ENCODE measurements around the gene TANGO2.
A peak's percentile ranks its signal among the peaks of the same experiment; 100 is the strongest.

Gene TANGO2

DNA sequence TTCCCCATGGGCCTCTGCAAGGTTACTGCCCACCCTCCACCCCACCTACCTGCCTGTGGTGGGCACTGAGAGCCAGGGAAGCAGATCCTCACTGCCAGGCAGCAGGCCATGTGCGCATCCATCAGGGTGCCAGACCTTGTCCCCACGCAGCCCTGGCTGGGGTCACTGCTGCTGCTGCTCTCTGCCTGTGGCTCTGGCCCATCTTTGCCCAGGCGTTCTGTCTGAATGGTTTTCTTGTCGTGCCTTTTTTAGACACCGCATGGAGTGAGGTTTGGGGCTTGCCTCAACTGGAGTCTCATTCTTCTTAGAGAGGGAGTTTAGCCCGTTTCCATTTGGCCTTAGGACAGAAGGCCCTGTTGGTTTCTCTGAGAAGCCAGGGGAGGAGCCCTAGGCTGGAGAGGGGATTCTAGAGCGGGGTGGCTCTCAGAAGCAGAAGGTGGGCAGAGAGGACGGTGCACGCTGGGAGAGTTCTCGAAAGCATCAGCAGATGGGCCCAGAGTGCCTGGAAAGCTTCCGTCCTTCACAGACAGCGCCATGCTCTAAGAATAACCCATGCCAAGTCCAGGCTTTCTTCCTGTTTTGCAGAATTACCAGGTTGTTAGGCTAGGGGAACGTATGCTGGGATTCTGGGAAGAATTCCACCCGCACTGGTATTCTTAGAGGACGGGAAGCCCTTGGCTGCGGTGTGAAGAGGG, 8.1 kb downstream of the TANGO2 start:
- Mint-ChIP-seq H3K27ac (no peak overlapping the region), H3K4me1 (peaks cover 35% of the 10 kb centered on the region), H3K36me3 (peaks cover 3% of the 10 kb centered on the region), H3K9me3 (no peaks in the 10 kb centered on the region), H3K27me3 (no peaks in the 10 kb centered on the region), H3K4me3 (no peak overlapping the region)
- ATAC-seq (ENCODE audit: low read depth) (no peak), DNase-seq (ENCODE audit: low spot score in 2 of 2) (no peak)

DNA sequence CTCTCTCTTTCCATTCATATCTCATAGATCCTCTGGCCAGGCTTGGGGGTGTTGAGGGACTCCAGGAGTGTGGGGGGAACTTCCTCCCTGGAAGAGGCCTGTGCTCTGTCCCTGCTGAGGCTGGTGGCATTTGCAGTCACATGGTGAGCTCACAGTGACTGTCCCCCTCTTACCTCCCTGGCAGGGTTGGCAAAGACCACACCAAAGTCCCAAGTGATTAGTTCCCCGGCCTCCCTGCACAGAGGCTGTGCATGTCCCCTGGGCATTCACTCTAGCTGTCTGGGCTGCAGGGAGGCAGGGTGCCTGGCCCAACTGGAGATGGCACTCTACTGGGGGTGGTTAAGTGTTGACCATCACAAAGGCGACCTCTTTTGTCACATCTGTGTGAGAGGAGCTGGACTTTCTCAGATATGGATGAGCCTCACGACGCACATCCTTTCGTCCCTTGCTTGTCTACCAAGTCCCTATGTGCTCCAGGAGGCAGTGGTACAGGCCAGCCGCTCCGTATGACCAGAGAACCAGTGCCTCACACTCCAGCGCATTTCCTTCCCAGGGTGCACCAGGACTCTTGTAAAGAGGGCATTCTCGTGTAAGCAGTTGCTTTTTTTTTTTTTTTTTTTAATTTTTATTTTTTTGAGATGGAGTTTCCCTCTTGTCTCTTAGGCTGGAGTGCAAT, 8.8 kb downstream of the TANGO2 start:
- Mint-ChIP-seq H3K4me1 (peaks cover 38% of the 10 kb centered on the region), H3K27me3 (no peaks in the 10 kb centered on the region), H3K4me3 (no peak overlapping the region), H3K27ac (no peak overlapping the region), H3K9me3 (no peaks in the 10 kb centered on the region), H3K36me3 (peaks cover 6% of the 10 kb centered on the region)
- no peak for ATAC-seq (ENCODE audit: low read depth)
- DNase-seq (ENCODE audit: low spot score in 2 of 2) = no peak

DNA sequence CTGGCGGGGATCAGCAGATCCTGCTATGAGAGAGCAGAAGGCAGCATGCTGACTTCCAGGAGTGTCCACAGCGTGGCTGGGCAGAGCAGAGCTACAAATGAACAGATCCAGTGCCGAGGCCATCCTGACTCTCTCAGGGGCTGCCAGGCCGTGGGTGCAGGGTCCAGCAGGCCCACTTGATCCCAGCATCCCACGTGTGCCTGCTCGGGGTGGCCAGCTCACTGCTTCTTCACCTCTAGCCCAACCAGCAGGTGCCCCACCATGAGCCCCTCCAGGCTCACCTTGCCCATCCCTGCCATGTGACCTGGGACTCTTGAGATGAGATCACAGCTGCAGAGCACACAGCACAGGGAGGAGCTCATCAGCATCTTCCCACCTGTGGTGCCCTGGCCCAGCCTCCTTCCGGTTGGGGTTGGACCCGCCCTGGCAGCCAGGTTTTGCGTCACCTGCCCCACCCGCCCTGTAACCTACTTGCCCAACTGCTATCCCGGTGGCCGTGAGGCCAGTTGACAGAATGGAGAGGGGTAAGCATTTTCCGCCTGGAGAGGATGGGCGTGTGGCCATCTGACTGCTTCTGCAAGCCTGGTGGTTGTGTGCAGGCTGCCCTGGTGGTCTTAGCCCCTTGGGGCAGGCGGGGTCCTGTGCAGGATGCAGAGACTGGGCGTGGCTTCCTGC, 11.0 kb downstream of the TANGO2 start:
- H3K27me3 Mint-ChIP-seq = no peaks in the 10 kb centered on the region
- H3K4me1 Mint-ChIP-seq = peaks cover 45% of the 10 kb centered on the region
- peaks cover 14% of the 10 kb centered on the region for H3K36me3 Mint-ChIP-seq
- DNase-seq (ENCODE audit: low spot score in 2 of 2) (peak in 1 of 2 donors; percentile 38), ATAC-seq (ENCODE audit: low read depth) (peak; percentile 81)
- no peaks in the 10 kb centered on the region for H3K9me3 Mint-ChIP-seq
- peak overlapping the region; percentile 83 for H3K27ac Mint-ChIP-seq
- peak overlapping the region; percentile 60 for H3K4me3 Mint-ChIP-seq

DNA sequence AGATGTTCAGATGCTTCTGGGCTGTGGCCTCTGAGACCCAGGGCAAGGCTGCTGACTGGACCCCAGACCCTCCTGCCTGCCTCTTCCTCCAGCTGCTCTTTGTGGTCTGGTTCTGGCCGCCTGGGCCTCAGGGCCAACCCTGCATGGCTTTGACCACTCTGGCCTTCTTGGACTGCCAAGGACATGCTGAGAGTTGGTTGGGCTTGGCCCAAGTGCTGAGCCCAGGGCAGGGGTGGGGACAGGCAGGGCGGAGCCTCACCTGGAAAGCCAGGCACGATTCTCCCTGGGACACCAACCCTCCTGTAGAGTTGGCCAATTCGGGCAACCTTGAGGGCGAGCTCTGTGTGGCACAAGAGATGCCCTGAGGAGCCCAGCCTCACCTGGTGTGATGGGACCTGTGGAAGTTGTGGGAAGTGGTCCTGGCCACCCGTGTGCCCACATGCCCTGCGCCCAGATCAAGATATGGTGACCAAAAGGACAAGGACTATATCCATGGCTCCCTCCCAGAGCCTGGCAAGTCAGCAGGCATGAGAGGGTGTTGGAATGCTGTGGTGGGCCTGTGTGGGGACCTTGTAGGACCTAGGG, 11.6 kb downstream of the TANGO2 start:
- no peak for DNase-seq (ENCODE audit: low spot score in 2 of 2)
- Mint-ChIP-seq H3K4me1 (peaks cover 50% of the 10 kb centered on the region), H3K4me3 (peak overlapping the region; percentile 60), H3K9me3 (no peaks in the 10 kb centered on the region), H3K27me3 (no peaks in the 10 kb centered on the region), H3K27ac (peak overlapping the region; percentile 83), H3K36me3 (peaks cover 17% of the 10 kb centered on the region)
- ATAC-seq (ENCODE audit: low read depth) = no peak

DNA sequence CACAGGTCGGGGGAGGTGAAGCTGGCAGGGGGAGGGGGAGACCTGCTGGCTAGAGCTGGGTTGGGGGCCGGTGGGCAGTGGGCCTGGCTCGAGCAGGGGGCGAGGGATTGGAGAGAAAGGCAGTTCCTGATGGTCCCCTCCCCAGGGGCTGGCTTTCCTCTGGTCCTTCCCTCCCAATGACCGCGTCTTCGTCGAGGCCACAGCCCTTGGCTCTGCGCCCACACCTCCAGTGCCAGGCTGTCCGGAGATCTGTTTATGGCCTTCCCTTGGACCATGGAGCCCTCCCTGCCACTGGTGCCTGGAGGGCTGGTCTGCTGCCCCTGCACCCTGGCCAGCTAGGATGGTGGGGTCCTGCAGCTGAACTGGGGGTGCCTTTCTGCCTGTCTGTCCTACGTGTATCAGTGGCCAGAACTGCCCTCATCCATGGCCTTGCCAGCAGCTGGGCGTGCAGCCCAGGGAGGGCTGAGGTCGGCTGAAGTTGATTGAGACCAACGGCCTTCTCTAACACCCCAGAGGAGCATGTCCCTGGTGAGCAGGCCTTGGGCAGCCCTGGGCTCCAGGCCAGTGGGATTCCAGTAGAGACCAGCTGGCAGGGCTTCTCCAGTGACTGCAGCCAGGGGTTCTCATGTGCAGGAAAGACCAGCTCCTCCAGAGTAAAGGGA, 12.3 kb downstream of the TANGO2 start:
- no peak for ATAC-seq (ENCODE audit: low read depth)
- peaks cover 17% of the 10 kb centered on the region for H3K36me3 Mint-ChIP-seq
- no peak overlapping the region for H3K27ac Mint-ChIP-seq
- DNase-seq (ENCODE audit: low spot score in 2 of 2) = no peak
- H3K4me1 Mint-ChIP-seq = peaks cover 56% of the 10 kb centered on the region
- H3K4me3 Mint-ChIP-seq = no peak overlapping the region
- no peaks in the 10 kb centered on the region for H3K9me3 Mint-ChIP-seq
- no peaks in the 10 kb centered on the region for H3K27me3 Mint-ChIP-seq

DNA sequence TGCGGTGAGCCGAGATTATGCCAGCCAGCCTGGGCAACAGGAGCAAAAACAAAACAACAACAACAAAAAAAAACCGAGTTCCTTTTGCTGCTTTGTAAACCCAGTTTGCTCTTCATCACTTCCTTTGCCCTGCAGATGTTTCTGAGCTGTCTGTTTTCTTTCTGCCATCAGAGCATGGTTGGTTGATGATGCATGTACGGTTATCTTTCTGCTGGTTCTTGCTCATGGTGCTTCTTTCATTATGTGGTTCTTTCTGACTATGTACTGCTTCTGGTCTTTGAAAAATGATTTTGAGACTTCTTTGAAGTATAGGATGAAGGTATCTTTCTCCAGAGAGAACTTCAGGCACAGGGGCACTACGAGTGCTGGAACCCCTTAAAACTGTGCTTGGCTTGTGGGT, 13.2 kb downstream of the TANGO2 start:
- DNase-seq (ENCODE audit: low spot score in 2 of 2) (no peak), ATAC-seq (ENCODE audit: low read depth) (peak; percentile 44)
- no peak overlapping the region for H3K4me3 Mint-ChIP-seq
- H3K27ac Mint-ChIP-seq = peak overlapping the region; percentile 31
- peaks cover 17% of the 10 kb centered on the region for H3K36me3 Mint-ChIP-seq
- no peaks in the 10 kb centered on the region for H3K9me3 Mint-ChIP-seq
- peaks cover 54% of the 10 kb centered on the region for H3K4me1 Mint-ChIP-seq
- no peaks in the 10 kb centered on the region for H3K27me3 Mint-ChIP-seq

DNA sequence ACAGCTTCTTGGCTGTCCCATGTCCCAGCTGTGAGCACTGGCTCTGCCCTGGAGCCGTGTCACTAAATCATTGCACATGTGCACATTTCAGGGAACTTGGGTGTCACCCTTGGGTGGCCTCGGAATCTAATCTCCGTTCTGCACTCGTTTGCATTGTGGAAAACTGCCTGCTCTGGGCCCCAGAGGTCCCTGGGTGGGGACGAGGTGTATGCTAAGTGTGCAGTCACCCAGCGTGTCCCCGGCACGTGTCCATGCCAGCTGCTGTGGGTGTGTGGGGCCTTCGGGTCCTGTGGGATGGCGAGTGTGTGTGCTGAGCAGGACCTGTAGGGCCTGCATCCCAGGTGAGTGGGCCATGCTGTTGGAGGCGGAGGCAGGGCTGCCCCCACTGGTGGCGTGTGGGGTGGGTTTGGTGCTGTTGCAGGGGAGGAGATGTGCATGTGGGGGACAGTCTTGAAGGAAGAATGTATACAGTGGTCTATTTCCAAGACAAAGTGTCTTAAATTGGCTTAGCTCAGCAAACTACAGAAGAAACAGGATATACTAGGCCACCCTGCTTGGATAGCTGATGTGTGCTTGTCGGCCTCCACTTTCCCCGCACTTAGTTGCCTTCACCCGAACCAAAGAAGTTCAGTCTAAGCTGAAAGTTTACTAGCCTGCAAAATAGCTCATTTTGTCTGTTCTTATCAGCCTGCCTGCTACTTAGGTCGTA, 14.6 kb downstream of the TANGO2 start:
- Mint-ChIP-seq H3K4me3 (peak overlapping the region; percentile 30), H3K27ac (peak overlapping the region; percentile 63), H3K4me1 (peaks cover 48% of the 10 kb centered on the region), H3K27me3 (no peaks in the 10 kb centered on the region), H3K36me3 (peaks cover 22% of the 10 kb centered on the region), H3K9me3 (no peaks in the 10 kb centered on the region)
- DNase-seq (ENCODE audit: low spot score in 2 of 2) (no peak), ATAC-seq (ENCODE audit: low read depth) (no peak)

DNA sequence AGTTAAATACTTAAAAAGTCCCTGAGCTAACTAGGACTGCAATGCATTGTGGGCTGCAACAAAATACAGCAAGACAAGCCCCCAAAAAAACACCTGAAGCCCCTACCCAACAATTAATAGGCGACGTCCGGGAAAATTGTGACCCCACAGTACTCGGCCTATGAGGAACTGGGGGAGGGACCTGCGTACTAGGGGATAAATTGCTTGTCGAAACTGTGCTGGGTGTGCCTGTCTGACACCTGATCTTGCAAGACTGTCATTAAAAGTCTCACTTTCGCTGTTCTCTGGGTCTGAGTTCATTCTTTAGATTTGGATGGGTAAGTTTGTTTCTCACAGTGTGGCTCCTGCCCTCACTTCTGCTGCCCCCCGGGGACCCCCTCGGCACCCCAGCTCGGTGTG, 15.2 kb downstream of the TANGO2 start:
- DNase-seq (ENCODE audit: low spot score in 2 of 2) (no peak), ATAC-seq (ENCODE audit: low read depth) (no peak)
- Mint-ChIP-seq H3K4me1 (peaks cover 48% of the 10 kb centered on the region), H3K4me3 (peak overlapping the region; percentile 61), H3K9me3 (no peaks in the 10 kb centered on the region), H3K36me3 (peaks cover 22% of the 10 kb centered on the region), H3K27ac (peak overlapping the region; percentile 63), H3K27me3 (no peaks in the 10 kb centered on the region)

DNA sequence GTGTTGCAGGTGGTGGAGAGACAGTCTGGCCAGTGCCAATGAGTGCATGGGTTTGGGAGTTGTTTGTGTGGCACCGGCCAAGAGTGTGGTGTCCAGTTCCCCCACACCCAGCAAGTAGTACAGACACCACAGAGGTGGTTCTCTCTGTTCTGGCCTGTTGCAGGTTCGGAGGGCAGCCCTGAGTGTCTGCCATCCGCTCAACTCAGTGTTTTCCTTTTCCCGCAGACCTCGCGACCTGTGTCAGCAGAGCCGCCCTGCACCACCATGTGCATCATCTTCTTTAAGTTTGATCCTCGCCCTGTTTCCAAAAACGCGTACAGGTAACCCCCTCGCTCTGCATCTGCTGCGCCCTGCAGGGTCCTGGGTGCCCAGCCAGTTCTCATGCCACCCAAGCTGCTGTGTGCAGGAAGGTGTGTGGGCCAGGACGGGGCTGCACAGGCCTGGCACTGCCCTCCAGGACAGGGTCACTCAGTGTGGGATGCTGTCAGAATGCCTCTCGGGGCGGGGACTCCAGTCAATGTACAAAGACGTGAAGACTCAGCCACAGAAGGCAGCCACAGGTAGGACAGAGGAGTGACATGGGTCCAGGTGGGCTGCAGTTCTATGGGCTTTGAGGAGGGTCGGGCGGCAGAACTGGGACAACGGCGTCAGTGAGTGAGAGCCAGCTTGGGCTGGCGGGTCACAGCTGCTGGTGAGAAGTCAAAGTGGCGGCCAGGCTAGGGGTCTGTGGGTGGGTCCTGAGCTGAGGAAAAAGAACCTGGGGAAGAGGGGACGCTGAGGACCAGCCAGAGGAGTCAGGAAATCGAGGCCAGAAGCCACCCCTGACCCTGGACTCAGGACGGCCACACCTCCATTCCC, 15.9 kb downstream of the TANGO2 start:
- Mint-ChIP-seq H3K4me3 (peak overlapping the region; percentile 61), H3K9me3 (no peaks in the 10 kb centered on the region), H3K27me3 (no peaks in the 10 kb centered on the region), H3K27ac (peak overlapping the region; percentile 63), H3K36me3 (peaks cover 22% of the 10 kb centered on the region), H3K4me1 (peaks cover 41% of the 10 kb centered on the region)
- ATAC-seq (ENCODE audit: low read depth) = no peak
- DNase-seq (ENCODE audit: low spot score in 2 of 2) = no peak

DNA sequence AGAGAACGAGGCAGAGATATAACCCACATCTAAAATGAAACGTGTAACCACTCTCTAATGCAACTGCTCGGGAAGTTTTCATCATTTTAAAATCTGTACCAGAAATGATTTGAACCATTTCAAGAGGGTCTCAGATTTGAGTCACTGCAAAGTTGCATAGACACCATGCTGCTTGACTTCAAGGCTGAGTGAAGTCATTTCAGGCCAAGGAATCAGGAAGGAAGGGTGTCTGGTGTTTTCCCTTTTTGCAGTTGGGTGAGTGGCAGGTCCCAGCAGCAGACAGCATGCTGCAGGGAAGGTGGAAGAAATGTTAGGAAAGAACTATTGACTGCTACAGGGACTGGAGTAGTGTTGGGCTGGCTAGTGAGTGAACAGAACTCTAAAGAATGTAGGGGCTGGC, 16.5 kb downstream of the TANGO2 start:
- H3K9me3 Mint-ChIP-seq = no peaks in the 10 kb centered on the region
- H3K4me3 Mint-ChIP-seq = no peak overlapping the region
- peaks cover 22% of the 10 kb centered on the region for H3K36me3 Mint-ChIP-seq
- H3K27me3 Mint-ChIP-seq = no peaks in the 10 kb centered on the region
- H3K4me1 Mint-ChIP-seq = peaks cover 35% of the 10 kb centered on the region
- ATAC-seq (ENCODE audit: low read depth) (no peak), DNase-seq (ENCODE audit: low spot score in 2 of 2) (no peak)
- peak overlapping the region; percentile 63 for H3K27ac Mint-ChIP-seq

DNA sequence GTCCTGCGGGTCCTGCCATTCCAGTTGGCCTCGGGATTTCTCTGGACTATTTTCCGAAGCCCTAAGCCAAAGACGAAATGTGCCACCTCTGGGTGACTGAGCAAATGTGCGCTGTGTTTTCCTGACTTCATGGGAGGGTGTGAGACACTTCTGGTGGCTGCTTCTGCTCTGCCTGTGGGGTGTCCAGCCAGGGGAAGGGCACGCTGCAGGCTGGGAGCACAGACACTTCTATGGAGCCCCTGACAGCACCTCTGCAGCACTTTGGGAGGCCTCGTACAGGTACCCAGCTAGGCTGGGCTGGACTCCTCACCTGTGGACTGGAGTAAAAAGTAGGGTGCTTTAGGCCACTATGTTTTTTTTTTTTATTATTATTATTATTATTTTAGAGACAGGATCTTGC, 17.7 kb downstream of the TANGO2 start:
- no peak for DNase-seq (ENCODE audit: low spot score in 2 of 2)
- Mint-ChIP-seq H3K36me3 (peaks cover 22% of the 10 kb centered on the region), H3K27ac (no peak overlapping the region), H3K27me3 (no peaks in the 10 kb centered on the region), H3K4me3 (no peak overlapping the region), H3K4me1 (peaks cover 32% of the 10 kb centered on the region), H3K9me3 (no peaks in the 10 kb centered on the region)
- no peak for ATAC-seq (ENCODE audit: low read depth)

DNA sequence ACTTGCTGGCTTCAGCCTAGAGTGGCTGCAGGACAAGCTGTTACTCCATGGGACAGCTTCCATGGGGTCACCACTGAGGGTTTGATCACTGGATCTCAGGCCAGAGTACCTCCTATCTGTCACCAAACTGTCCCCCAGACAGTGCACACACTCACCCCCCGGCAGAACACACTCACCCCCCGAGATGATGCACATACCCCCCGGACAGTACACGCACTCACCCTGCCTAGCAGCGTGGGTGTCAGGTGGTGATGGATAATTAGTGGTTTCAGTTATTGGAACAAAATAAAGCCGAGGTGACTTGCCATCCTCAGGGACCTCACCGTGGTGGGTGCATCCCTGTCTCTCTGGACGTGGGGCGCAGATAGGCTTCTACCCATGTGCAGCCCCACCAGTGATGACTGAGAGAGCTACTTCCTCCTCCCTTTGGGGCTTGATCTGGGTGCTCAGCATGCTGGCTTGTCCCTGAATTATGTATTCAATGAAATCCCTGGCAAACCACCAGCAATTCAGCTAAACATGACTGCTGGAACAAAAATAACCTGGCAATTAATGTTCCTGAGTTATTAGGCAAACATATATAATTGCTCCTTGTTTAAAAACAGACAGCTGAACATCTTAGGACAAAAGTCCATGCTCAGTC, 18.9 kb downstream of the TANGO2 start:
- Mint-ChIP-seq H3K27ac (no peak overlapping the region), H3K4me1 (peaks cover 33% of the 10 kb centered on the region), H3K27me3 (no peaks in the 10 kb centered on the region), H3K9me3 (no peaks in the 10 kb centered on the region), H3K36me3 (peaks cover 24% of the 10 kb centered on the region), H3K4me3 (no peak overlapping the region)
- DNase-seq (ENCODE audit: low spot score in 2 of 2) (no peak), ATAC-seq (ENCODE audit: low read depth) (no peak)
